GM18907 (cell line): ENCODE data around the gene MAPK11.
A peak's percentile ranks its signal among the peaks of the same experiment; 100 is the strongest.

ENCODE experiments used
- ATAC-seq: cut with Tn5 transposase; IDR thresholded peaks from one replicate; pipeline ENCODE4 v1.9.1; 2021; ENCODE audit warnings: mild to moderate bottlenecking, moderate library complexity; ENCODE audit not compliant: unreplicated experiment

Gene MAPK11

GRCh38 chr22:50269970-50270665 is at the start of gene MAPK11:
Gene MAPK11 (minus strand): TSS chr22:50270380. CDS start chr22:50270292, 88 bp downstream.
- no peak for ATAC-seq

DNA sequence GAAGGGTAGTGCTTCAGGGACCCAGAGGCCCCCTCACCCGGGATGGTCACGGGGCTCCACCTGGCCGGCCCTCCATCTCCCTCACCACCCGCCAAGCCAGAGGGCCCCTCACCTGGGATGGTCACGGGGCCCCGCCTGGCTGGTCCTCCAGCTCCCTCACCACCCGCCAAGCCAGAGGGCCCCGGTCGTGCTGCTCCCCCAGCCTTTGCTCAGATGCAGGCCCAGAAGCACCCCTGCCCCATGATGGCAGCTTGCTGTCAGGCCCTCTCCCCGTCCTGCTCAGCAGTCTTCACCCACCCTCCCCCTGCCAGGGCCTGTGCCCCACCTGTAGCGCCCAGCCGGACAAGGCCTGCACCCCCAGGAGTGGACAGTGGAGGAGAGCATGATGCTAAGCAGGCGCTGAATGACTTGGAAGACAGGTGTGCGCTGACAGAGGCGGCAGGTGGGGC is 49.3 kb upstream of the MAPK11 start:
- ATAC-seq: no peak

GRCh38 chr22:50318698-50319411 is 48.7 kb upstream of the MAPK11 start:
- ATAC-seq: no peak

- ATAC-seq: no peak
These were observed 48.1 kb upstream of the MAPK11 start for GRCh38 chr22:50318356-50318697.

DNA sequence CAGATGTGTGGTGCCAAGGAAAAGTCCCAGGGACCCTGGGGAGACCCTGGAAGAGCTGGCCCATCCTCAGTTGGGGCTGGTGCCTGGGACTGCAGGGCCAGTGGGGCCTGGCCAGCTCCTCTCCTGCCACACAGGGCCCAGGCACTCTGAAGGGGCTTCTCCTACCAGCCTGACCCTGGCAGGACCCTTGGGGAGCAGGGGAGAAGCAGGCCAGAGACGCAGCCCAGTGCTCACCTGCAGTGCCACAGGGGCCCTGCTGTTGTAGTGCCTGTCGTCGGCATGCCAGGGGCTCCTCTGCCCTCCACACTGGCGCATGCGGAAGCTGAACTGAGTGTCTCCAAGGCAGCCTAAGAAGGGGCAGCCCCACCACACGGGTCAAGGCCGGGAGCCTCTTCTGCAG is 47.5 kb upstream of the MAPK11 start:
- ATAC-seq: no peak

- no peak for ATAC-seq
These were observed 47.0 kb upstream of the MAPK11 start for GRCh38 chr22:50317178-50317577.

DNA sequence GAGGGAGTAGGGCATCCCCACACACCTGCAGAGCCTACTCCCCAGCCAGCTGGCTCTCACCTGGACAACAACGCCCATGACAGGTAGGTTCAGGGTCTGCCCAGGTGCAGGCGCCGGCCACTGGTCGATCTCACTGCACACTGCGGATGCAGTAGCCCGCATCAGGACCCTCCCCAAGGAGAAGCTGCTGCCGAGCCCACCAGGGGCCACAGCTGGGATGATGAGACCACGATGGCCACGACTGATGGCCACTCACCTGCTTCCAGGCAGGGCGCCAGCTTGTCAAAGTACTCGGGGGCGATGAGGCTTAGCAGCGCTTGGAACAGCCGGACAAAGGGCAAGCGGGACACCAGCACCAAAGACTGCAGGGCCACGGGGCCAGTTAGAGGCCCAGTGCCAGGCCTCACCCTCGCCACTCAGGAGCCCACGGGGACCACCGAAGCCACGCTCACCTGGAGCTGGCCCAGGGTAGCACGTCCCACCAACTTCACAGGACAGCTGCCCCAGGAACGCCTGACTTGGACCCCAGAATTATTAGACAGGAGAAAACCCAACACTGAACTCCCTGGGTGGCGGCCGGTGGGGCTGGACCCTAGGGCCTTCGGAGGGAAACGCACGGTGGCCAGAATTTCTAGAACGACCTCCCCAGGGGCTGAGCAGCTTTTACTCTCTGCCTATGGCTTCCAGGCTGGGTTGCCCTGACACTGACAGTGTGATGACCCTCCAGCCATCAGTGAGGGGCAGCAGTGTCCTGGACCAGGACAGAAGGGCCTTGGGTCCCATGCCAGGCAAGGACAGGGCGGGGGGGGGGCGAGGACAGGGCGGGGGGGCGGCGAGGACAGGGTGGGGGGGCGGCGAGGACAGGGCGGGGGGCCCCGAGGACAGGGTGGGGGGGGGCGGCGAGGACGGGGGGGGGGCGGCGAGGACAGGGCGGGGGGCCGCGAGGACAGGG is 46.2 kb upstream of the MAPK11 start:
- ATAC-seq: no peak

- ATAC-seq: no peak
These were observed 45.3 kb upstream of the MAPK11 start for GRCh38 chr22:50315289-50316113.

DNA sequence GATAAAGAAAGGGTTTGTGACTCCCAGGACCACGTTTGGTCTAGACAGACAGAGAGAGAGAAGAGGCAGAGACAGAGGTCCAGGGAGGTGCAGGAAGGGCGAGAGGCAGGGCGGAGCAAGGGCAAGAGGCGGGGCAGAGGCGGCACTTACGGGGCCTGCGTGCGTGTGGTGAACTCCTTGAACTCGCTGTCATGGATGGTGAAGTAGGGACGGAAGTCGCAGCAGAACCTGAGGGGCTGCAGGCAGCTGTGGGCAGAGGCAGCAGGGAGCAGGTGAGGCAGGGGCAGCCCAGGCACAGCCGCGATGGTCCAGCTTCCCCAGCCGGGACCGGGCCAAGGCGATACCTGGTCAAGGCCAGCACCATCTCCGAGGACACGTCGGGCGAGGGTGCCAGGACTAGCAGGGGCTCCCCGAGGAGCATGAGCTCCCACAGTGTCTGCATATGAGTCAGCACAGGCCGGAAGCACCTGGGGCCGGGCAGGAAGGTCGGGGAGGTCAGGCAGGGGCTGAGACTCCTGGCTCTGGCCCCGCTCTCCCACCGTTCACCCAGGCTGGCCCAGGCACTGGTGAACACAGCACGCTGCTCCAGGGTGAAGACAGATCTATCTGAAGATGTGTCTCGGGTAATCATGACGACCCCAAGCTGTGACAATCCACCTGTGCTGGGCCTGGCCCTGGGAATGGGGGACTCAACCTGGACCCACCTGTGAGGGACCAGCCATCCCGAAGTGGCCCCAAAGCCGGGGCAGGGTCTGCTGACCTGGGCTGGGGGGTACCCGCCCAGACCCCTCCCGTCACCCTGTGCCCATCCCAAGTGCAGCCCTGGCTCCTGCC is 44.5 kb upstream of the MAPK11 start:
- ATAC-seq: peak; percentile 65

DNA sequence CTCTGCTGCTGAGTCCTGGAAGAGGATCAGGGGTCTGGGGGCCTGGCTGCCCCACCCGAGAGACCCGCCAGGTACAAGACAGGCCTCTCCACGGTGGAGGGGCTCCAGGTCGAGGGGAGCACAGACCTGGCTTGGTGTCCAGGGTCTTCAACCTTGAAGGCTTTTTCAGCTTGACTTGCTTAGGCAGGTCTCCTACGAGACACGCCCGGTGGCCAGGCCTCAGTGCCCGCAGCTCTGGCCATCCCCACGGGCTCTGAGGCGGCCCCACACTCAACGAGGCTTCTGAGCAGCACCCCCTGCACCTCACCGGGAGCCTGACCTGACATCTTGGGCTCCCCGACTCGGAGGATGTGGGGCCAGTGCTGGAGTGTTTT is 43.9 kb upstream of the MAPK11 start:
- no peak for ATAC-seq

DNA sequence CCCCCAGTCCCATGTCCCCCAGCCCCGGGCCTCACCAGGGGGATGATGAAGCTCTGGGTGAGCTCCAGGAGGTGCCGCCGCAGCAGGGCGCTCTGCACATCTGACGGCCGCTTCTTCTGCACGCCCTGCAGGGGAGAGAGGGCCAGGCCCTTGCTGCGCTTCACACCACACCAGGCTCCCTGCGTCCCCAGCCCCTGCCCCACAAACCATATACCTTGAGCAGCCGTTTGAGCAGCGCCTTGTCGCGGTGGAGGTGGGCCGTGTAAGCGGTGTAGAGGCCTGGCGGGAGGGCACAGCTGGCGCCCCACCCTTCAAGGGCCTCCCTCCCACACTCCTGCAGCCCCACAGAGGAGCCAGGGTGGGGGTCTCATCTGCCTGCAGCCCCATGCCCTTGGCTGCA is 43.4 kb upstream of the MAPK11 start:
- no peak for ATAC-seq

DNA sequence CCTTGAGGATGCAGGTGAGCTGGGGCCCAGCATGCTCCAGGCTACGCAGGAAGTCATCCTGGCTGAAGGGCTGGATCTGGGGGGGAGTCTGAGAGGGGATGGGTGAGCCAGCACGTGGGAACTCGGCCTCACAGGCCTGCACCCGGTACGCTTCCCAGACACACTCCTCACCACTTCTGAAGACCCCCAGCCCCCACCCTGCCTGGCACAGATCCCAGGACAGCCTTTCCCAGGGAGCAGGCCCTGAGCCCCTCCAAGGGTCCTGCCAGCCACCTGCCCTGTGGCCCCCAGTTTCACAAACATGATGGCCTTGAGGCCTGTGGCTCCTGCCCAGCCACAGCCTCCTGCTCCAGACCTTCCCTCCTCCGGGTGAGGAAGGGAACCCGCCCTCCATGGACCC is 42.8 kb upstream of the MAPK11 start:
- ATAC-seq: no peak

DNA sequence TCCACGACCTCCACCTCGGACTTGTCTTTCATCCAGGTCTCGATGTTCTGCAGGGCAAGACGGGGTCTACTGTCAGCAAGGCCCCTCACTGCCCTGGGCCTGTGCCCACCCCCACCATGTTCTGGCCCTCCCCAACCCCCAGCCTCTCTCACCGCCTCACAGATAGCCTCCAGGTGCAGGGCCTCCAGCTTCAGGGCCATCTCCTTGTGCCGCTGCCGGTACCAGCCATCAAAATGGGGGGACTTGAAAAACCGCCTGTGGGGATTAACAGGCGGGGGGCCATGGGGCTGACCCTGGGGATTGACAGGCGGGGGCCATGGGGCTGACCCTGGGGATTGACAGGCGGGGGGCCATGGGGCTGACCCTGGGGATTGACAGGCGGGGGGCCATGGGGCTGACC is 42.2 kb upstream of the MAPK11 start:
- no peak for ATAC-seq

DNA sequence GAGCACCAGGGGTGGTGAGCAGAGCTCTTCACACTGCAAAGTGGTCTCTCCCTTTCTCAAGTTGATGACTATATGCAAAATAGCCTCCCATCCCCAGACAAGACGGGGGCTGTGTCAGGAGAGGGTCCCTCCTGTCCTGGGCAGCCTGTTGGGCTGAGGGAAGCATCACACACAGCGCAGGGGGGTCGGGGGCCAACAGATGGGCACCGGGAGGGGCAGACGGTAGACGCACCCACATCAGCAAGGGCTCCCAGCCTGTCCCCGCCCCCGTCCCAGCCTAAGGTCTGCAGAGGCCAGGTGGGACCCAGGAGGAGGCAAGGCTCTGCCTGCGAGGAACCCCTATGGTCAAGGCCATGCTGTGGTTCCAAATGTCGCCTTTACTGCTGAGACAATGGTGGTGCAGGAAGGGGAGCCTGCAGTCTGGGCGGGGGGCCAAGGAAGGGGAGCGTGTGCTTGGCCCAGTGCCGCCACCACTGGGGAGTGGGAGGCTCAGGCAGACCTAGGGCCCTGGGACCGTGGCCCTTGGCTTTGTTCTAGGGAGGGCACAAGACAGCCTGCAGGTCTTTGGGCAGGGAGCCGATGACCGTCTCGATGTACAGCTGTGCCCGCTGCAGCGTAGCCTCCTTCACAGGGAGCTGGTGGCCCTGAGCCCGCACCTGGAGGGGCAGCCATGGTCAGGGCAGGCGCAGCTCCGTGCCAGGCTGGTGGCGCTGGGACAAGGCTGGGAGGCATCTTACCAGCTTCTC is 41.6 kb upstream of the MAPK11 start:
- ATAC-seq: no peak

DNA sequence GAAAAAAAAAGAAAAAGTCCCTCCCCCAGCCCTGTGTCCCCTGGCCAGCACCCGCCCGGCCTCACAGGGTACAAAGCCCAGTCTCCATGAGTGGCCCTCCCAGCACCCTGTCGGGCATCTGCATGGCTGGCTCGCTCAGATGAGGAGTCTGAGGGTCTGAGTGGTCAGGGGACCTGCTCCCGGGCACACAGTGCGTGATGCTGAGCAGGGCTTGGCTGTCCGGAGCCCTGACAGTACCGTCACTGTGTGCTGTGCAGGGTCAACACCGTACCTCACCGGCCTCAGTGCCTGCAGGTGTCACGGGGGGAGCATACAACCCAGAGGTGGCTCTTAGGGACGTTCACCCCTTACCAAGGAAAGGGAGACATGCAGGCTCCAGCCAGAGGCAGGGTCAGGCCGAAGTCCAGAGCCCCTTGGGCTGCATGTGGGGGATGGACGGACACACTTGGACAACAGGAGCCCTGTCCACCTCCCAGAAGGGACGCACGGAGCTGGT is 40.8 kb upstream of the MAPK11 start:
- ATAC-seq: no peak

GRCh38 chr22:50310031-50310722 is 40.0 kb upstream of the MAPK11 start:
- no peak for ATAC-seq

GRCh38 chr22:50309601-50309991 is 39.4 kb upstream of the MAPK11 start:
- ATAC-seq: no peak

DNA sequence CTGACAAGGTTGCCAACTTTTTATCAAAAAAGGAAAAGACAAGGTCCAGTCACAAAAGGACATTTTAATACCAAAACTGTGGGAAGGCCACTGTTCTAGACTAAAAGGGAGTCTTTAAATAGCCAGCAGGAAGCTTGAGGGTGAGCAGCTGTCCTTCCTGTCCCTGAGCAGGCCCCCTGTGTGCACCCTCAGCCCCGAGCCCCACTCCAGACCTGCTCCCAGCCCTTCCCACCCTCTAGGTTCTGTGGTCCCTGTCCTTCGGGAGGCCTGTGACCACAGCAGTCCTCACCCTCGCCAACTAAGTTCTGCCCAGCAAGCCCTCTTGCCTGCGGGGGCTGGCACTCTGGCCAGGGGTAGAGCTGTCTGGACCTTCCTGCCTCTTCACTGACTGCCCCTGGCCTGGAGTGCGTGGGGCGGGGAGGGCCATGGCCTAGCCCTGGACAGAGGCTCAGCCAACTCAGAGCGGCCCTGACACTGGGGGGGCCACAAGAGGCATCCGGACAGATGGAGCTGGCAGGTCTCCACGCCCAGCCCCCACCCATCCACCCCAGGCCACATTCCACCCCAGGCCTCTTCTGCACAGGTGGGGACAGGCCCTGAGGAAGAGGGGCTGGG is 38.9 kb upstream of the MAPK11 start:
- no peak for ATAC-seq
